Transverse colon (tissue), 3 donors: ENCODE data around the gene TMEM255B.

ENCODE experiments used
- POLR2A ChIP-seq: fragments of 450-650 bp; IDR thresholded peaks from one replicate; pipeline ENCODE4 v1.6.1; 2016; ENCODE audit warnings: antibody characterized with exemption, mild to moderate bottlenecking, moderate library complexity
- TF ChIP-seq, protein P1 (sequence below), 5 experiments: fragments of 200-600 bp in 3 of 5; fragments of 450-650 bp in 2 of 5; sonication (generic) in 3 of 5; IDR thresholded peaks; 1 replicate in 2 of 5; 2 replicates in 3 of 5; pipeline ENCODE4 v1.5.1; 2016 to 2017; ENCODE audit warnings: antibody characterized with exemption in 5 of 5, inconsistent platforms in 3 of 5, mild to moderate bottlenecking in 2 of 5, moderate library complexity in 1 of 5

DNA sequence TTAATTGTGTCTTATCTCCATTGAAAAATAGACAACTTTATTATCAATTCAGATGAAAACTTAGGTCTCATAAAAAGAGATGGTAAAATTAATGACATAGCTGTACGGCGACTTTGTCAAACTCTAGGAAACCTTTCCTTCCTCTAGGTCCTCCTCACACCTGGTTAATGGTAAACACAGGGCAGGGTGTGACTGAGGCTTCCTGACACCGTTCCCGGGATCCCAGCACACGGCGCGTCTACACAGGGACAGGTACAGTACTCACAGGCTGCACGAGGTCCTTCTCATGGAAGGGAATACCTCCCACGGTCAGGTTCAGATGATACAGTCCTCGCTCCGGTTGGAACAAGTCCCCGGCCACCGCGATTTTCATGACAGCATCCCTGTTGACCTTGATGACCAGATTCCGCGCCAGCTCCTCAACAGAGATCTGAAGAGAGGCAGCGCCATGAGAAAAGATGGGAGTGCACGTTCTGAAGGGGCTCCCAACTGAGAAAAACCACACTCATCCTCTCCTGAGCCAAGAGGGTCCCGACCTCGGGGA is 69.3 kb downstream of the TMEM255B start:
- TF ChIP-seq, protein P1, sequence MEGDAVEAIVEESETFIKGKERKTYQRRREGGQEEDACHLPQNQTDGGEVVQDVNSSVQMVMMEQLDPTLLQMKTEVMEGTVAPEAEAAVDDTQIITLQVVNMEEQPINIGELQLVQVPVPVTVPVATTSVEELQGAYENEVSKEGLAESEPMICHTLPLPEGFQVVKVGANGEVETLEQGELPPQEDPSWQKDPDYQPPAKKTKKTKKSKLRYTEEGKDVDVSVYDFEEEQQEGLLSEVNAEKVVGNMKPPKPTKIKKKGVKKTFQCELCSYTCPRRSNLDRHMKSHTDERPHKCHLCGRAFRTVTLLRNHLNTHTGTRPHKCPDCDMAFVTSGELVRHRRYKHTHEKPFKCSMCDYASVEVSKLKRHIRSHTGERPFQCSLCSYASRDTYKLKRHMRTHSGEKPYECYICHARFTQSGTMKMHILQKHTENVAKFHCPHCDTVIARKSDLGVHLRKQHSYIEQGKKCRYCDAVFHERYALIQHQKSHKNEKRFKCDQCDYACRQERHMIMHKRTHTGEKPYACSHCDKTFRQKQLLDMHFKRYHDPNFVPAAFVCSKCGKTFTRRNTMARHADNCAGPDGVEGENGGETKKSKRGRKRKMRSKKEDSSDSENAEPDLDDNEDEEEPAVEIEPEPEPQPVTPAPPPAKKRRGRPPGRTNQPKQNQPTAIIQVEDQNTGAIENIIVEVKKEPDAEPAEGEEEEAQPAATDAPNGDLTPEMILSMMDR (IDR thresholded peaks at IDR 0.05), result no peak
- TF ChIP-seq POLR2A, result no peak
